WTC11 (cell line): Measurements from ENCODE around the gene POLD1.

Experiments used
- ATF1 ChIP-seq: sonication (generic); formaldehyde crosslinking; IDR thresholded peaks from 2 replicates; pipeline ENCODE4 v1.8.1; 2023; ENCODE audit warnings: mild to moderate bottlenecking, moderate library complexity, missing genetic modification reagents
- CTCF ChIP-seq: fragments of 200-600 bp; IDR thresholded peaks from 2 replicates; pipeline ENCODE4 v1.8.0; 2022; ENCODE audit warnings: antibody characterized with exemption
- ESRRA ChIP-seq: sonication (generic); formaldehyde crosslinking; IDR thresholded peaks from 2 replicates; pipeline ENCODE4 v1.8.1; 2022; ENCODE audit warnings: mild to moderate bottlenecking, missing genetic modification reagents, borderline replicate concordance
- NFYB ChIP-seq: sonication (generic); formaldehyde crosslinking; conservative IDR thresholded peaks from 2 replicates; pipeline ENCODE4 v1.8.0; 2022; ENCODE audit warnings: low read depth, missing genetic modification reagents
- PRRX2 ChIP-seq: fragments of 250-450 bp; sonication (Bioruptor Pico); IDR thresholded peaks from 2 replicates; pipeline ENCODE4 v1.8.0; 2021; ENCODE audit warnings: mild to moderate bottlenecking
- ZNF416 ChIP-seq: fragments of 250-450 bp; sonication (Bioruptor Pico); IDR thresholded peaks from 2 replicates; pipeline ENCODE4 v1.9.0; 2021; ENCODE audit warnings: mild to moderate bottlenecking, inconsistent platforms

DNA sequence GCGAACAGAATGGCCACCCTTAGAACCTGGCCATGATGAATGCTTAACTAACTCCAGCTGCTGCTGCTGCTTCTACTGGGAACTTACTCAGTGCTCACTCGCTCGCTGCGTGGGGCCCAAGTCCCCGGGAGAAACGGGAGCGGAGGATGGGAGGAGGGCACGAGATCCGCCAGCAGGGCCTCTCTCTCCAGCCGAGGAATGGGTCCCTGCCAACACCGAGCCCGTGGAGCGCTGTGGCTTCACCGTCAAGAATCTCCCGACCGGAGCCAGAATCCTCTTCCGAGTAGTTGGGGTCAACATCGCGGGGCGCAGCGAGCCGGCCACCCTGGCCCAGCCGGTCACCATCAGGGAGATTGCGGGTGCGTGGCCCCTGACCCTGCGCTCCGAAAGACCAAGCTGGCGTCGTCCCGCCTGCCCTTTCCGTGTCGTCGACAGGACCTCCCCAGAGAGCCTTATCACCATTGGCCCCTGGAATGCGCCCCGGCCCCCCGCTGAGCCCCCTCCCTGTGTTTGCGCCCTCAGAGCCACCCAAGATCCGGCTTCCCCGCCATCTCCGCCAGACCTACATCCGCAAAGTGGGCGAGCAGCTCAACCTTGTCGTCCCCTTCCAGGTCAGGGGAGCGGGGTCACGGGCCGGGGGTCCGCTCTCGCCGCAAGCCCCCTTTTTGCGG, 74.4 kb downstream of the POLD1 start:
- TF ChIP-seq ATF1 (CRISPR knock-in tag) (no peak), CTCF (no peak), PRRX2 (CRISPR knock-in tag) (no peak), NFYB (CRISPR knock-in tag) (no peak), ZNF416 (CRISPR knock-in tag) (no peak), ESRRA (no peak)
